HepG2 (cell line): Measurements from ENCODE around the gene SUMO1. TPM values are rescaled to one million over a fixed set of nuclear protein-coding genes. Genes with fewer than 3 reads are reported as not detected.

ENCODE experiments used
- ATAC-seq: fragments of 200-7000 bp; cut with Tn5 transposase; 3 replicates; pipeline ENCODE4 v1.9.1; 2020; ENCODE audit warnings: mild to moderate bottlenecking, moderate library complexity
- BruUV-seq: library from RNA; stranded (reverse); fragments of 400-500 nt; replicated peaks from 2 replicates; lab custom pipeline; 2021; lab: Mats Ljungman, UMichigan
- CTCF ChIA-PET: fragments of 300-600 bp; formaldehyde crosslinking; extraction: SDS; loops from one replicate; lab custom pipeline; 2021; ENCODE audit warnings: low total read pairs, inconsistent platforms, low intra/inter-chr PET ratio; lab: Yijun Ruan, JAX
- POLR2A ChIA-PET: fragments of 350-600 bp; sonication (Branson Sonifier 250); formaldehyde crosslinking; loops from one replicate; lab custom pipeline; 2020; ENCODE audit warnings: antibody characterized with exemption, inconsistent platforms; lab: Yijun Ruan, JAX
- DNase-seq: peaks from one replicate; pipeline ENCODE4 v3.0.0-alpha.2; 2015; ENCODE audit warnings: low spot score
- FAIRE-seq: peaks from 3 replicates; lab custom pipeline; 2011; peaks lifted over from hg19 to GRCh38; lab: Jason Lieb, UNC
- H2AFZ ChIP-seq: one replicate; pipeline ENCODE4 v1.6.1; 2011; ENCODE audit warnings: low read length, inconsistent platforms
- H3K27ac ChIP-seq: fragments of 300-600 bp; 3 replicates; pipeline ENCODE4 v1.8.0; 2011; ENCODE audit warnings: mixed run types, mild to moderate bottlenecking, mixed read lengths, low read length, inconsistent platforms; ENCODE audit not compliant: insufficient read depth; ENCODE audit errors: extremely low read length
- H3K27me3 ChIP-seq, 2 experiments: fragments of 200-600 bp in 1 of 2; 2 replicates in 1 of 2; 3 replicates in 1 of 2; pipeline versions ENCODE4 v1.6.0 to v1.8.0; 2011; ENCODE audit warnings: low read length in 2 of 2, mild to moderate bottlenecking in 2 of 2, moderate library complexity in 2 of 2, inconsistent platforms in 1 of 2; ENCODE audit not compliant: insufficient read depth in 2 of 2, control insufficient read depth in 1 of 2
- H3K36me3 ChIP-seq, 2 experiments: fragments of 200-600 bp in 1 of 2; replicated peaks in 1 of 2; 2 replicates in 1 of 2; 3 replicates in 1 of 2; pipeline versions ENCODE4 v1.5.1 to v1.8.0; 2011; ENCODE audit warnings: low read length in 2 of 2, inconsistent platforms in 1 of 2; ENCODE audit not compliant: insufficient read depth in 2 of 2, control insufficient read depth in 1 of 2
- H3K4me1 ChIP-seq: 2 replicates; pipeline ENCODE4 v1.5.1; 2012; ENCODE audit warnings: low read length, inconsistent platforms; ENCODE audit not compliant: insufficient read depth
- H3K4me2 ChIP-seq: 2 replicates; pipeline ENCODE4 v1.6.0; 2011; ENCODE audit warnings: low read depth, low read length, inconsistent platforms
- H3K4me3 ChIP-seq, 3 experiments: fragments of 200-600 bp in 1 of 3; sonication (generic), shearing (Covaris generic) in 1 of 3; replicated peaks in 1 of 3; 2 replicates each; pipeline ENCODE4 v1.5.1; 2011 to 2016; ENCODE audit warnings: low read length in 3 of 3, inconsistent platforms in 2 of 3, low read depth in 2 of 3, mild to moderate bottlenecking in 2 of 3, control low read depth in 1 of 3, mixed read lengths in 1 of 3; ENCODE audit not compliant: insufficient read depth in 1 of 3
- H3K79me2 ChIP-seq: one replicate; pipeline ENCODE4 v1.6.1; 2011; ENCODE audit warnings: low read length, inconsistent platforms; ENCODE audit not compliant: insufficient read depth
- H3K9ac ChIP-seq: 2 replicates; pipeline ENCODE4 v1.6.0; 2011; ENCODE audit warnings: mild to moderate bottlenecking, low read depth, low read length, inconsistent platforms; ENCODE audit not compliant: insufficient read depth
- H3K9me3 ChIP-seq: 2 replicates; pipeline ENCODE4 v1.5.1; 2012; ENCODE audit warnings: mild to moderate bottlenecking, low read length
- H4K20me1 ChIP-seq: 2 replicates; pipeline ENCODE4 v1.6.0; 2011; ENCODE audit warnings: inconsistent platforms, mild to moderate bottlenecking, low read length, moderate library complexity; ENCODE audit not compliant: insufficient read depth
- ATF7-NPFF ChIP-seq: sonication (generic); formaldehyde crosslinking; IDR thresholded peaks from 2 replicates; pipeline ENCODE4 v1.8.1; 2023; ENCODE audit warnings: mild to moderate bottlenecking, low read depth, missing genetic modification reagents, moderate library complexity
- KDM5B ChIP-seq: sonication (generic); formaldehyde crosslinking; IDR thresholded peaks from 2 replicates; pipeline ENCODE4 v1.4.0; 2020; ENCODE audit warnings: missing genetic modification reagents, mild to moderate bottlenecking, borderline replicate concordance
- PHF5A ChIP-seq: IDR thresholded peaks from one replicate; pipeline ENCODE4 v1.6.1; 2018; ENCODE audit warnings: low read depth, missing genetic modification reagents; ENCODE audit not compliant: unreplicated experiment
- ZFY ChIP-seq: sonication (generic); formaldehyde crosslinking; IDR thresholded peaks from 2 replicates; pipeline ENCODE4 v1.4.0; 2020; ENCODE audit warnings: missing genetic modification reagents
- ZNF205 ChIP-seq: IDR thresholded peaks from 2 replicates; pipeline ENCODE4 v1.6.1; 2018; ENCODE audit warnings: missing biosample characterization, missing genetic modification reagents
- ZNF710 ChIP-seq: sonication (generic); formaldehyde crosslinking; IDR thresholded peaks from 2 replicates; pipeline ENCODE4 v1.5.0; 2020; ENCODE audit warnings: mild to moderate bottlenecking, missing genetic modification reagents, borderline replicate concordance
- ZNF879 ChIP-seq: sonication (generic); formaldehyde crosslinking; IDR thresholded peaks from 2 replicates; pipeline ENCODE4 v1.8.1; 2023; ENCODE audit warnings: missing genetic modification reagents
- WGBS: methylation state at CpG from one replicate; pipeline ENCODE4 v1.1.6; 2017; ENCODE audit warnings: low lambda C conversion rate; 5-methylcytosine and 5-hydroxymethylcytosine counted together
- in situ Hi-C: cut with HindIII; loops from 2 replicates; pipeline ENCODE4 v1.10.0; 2017; ENCODE audit warnings: low pct_unique_long_range_greater_than_20kb; ENCODE audit not compliant: extremely low pct_ligation_motif_present
- intact Hi-C: fragments of 100-400 bp; cut with micrococcal nuclease; formaldehyde crosslinking; loops from one replicate; pipeline ENCODE4 v1.10.0; 2022; ENCODE audit not compliant: unreplicated experiment
- polyA plus RNA-seq, 8 experiments: library from polyadenylated mRNA; depleted of rRNA in 3 of 8; stranded (reverse) in 7 of 8; unstranded in 1 of 8; fragments of >200 nt; fragmentation: Illumina TruSeq in 4 of 8; extraction: Trizol in 4 of 8; gene quantifications; 2 replicates each; pipeline versions ENCODE4 v1.2.1 to v1.2.3, GENCODE V29; 2011 to 2016; ENCODE audit warnings: low read depth in 4 of 8, missing spikeins in 1 of 8, mixed read lengths in 1 of 8; ENCODE audit not compliant: insufficient read depth in 1 of 8
- total RNA-seq, 5 experiments: library from RNA; depleted of rRNA; stranded (reverse); fragments of >200 nt; fragmentation: Illumina TruSeq; extraction: Trizol; gene quantifications; 2 replicates each; pipeline ENCODE4 v1.2.3, GENCODE V29; 2016; ENCODE audit warnings: low read depth in 1 of 5

SUMO1 gene
- total and polyA plus RNA-seq, 2 of the 13 experiments (the other 11 are each of a cell fraction or from before 2014, with no cell fraction given), result 101 to 173 TPM

- Histone ChIP-seq H3K36me3 (no peaks in the 10 kb centered on the region), H3K79me2 (no peaks in the 10 kb centered on the region), H3K9me3 (no peaks in the 10 kb centered on the region), H4K20me1 (no peaks in the 10 kb centered on the region), H3K27me3 (no peaks in the 10 kb centered on the region; a peak in 1 of 5 replicates), H3K4me3 (no peak overlapping the region), H3K4me1 (no peaks in the 10 kb centered on the region), H3K9ac (no peak overlapping the region), H3K27ac (no peak overlapping the region), H2AFZ (no peak overlapping the region), H3K4me2 (no peak overlapping the region)
- ChIA-PET POLR2A (no interaction called here), CTCF (no interaction called here)
- no TSS peak for BruUV-seq
- 65% methylated on average over 23 of the region's 32 CpGs for WGBS
- DNase-seq, result no peak
- intact Hi-C loops, result no loop called here
- in situ Hi-C loops, result loop anchor here (5.0 kb wide), 2 partner anchors 69 to 309 kb away; no protein-coding TSS in a partner anchor
- no peak for FAIRE-seq
- ATAC-seq, result no peak
- TF ChIP-seq KDM5B (CRISPR knock-in tag), result no peak
- TF ChIP-seq ZFY, result no peak
- TF ChIP-seq ZNF205 (CRISPR knock-in tag), result no peak
- no peak for TF ChIP-seq ZNF879 (CRISPR knock-in tag)
- no peak for TF ChIP-seq ZNF710 (CRISPR knock-in tag)
- TF ChIP-seq PHF5A (CRISPR knock-in tag), result no peak
- TF ChIP-seq ATF7-NPFF (CRISPR knock-in tag), result no peak
Measured at GRCh38 chr2:202171241-202171825, 67.1 kb downstream of the SUMO1 start.
